ENCODE measurements around the gene CYB5R3.
A peak's percentile ranks its signal among the peaks of the same experiment; 100 is the strongest.

Gene CYB5R3

GRCh38 chr22:42649246-42650099 lies at the start of gene CYB5R3:
Gene CYB5R3, minus strand, starts transcription at chr22:42649392. Its CDS starts 77 bp downstream, at chr22:42649315.
- DNase-seq, result peak; percentile 90

GRCh38 chr22:42697542-42698013 lies 48.4 kb upstream of the CYB5R3 start:
- peak; percentile 76 for DNase-seq

GRCh38 chr22:42696331-42696967 lies 47.3 kb upstream of the CYB5R3 start:
- no peak for DNase-seq

- no peak for DNase-seq
Measured at GRCh38 chr22:42695294-42695693, 46.1 kb upstream of the CYB5R3 start.

GRCh38 chr22:42693763-42694683 lies 44.8 kb upstream of the CYB5R3 start:
- DNase-seq, result no peak

GRCh38 chr22:42693055-42693762 lies 44.0 kb upstream of the CYB5R3 start:
- DNase-seq, result no peak

GRCh38 chr22:42692239-42693054 lies 43.3 kb upstream of the CYB5R3 start:
- no peak for DNase-seq

GRCh38 chr22:42691440-42691839 lies 42.2 kb upstream of the CYB5R3 start:
- DNase-seq, result no peak

GRCh38 chr22:42688241-42689211 lies 39.3 kb upstream of the CYB5R3 start:
- DNase-seq, result peak; percentile 74

- DNase-seq, result no peak
Measured at GRCh38 chr22:42686756-42687491, 37.7 kb upstream of the CYB5R3 start.

- no peak for DNase-seq
Measured at GRCh38 chr22:42685941-42686653, 36.9 kb upstream of the CYB5R3 start.

GRCh38 chr22:42684462-42685195 lies 35.4 kb upstream of the CYB5R3 start:
- no peak for DNase-seq

- no peak for DNase-seq
Measured at GRCh38 chr22:42683578-42684283, 34.5 kb upstream of the CYB5R3 start.

- DNase-seq, result no peak
Measured at GRCh38 chr22:42682113-42682851, 33.1 kb upstream of the CYB5R3 start.

- peak; percentile 95 for DNase-seq
Measured at GRCh38 chr22:42680648-42681047, 31.5 kb upstream of the CYB5R3 start.

- DNase-seq, result no peak
Measured at GRCh38 chr22:42679691-42680090, 30.5 kb upstream of the CYB5R3 start.

GRCh38 chr22:42678894-42679293 lies 29.7 kb upstream of the CYB5R3 start:
- no peak for DNase-seq

All from HCEC 1CT (cell line).